HEK293T (cell line): Measurements from ENCODE around the gene KCNQ1OT1.

Experiments used
- FOXA1 ChIP-seq: fragments of 450-650 bp; IDR thresholded peaks from 2 replicates; pipeline ENCODE4 v1.6.1; 2016; ENCODE audit warnings: mild to moderate bottlenecking
- PKNOX1 ChIP-seq: fragments of 450-650 bp; IDR thresholded peaks from 2 replicates; pipeline ENCODE4 v1.6.1; 2016

GRCh38 chr11:2748061-2748813, 48.4 kb upstream of the KCNQ1OT1 start:
- TF ChIP-seq FOXA1 (no peak), PKNOX1 (no peak)
